ENCODE results near the gene ADAMTS2. TPM values are rescaled to one million over a fixed set of nuclear protein-coding genes. Genes with fewer than 3 reads are reported as not detected.

Gene ADAMTS2
- total RNA-seq, 4 donors from 2014 or later, result 6.0 to 20.9 (median 13.5) TPM

DNA sequence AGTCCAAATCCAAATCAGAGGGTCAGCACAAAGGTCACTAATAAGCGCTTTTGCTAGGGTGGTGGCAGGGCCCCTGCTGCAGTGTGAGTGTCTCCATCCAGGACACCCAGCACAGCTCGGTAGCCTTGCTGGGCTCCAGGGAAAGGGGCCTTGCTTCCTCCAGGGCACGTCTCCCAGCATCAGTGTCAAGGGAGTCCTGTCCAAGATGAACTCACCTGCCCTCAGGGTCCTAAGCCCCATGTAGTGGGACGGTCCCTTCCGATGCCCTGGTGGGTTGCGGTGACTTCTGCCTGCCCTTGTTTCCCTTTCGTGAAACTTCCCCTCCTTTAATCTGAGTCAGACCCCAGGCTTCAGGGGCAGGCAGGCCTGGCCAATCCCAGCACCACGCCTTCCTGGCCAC is 183.4 kb downstream of the ADAMTS2 start:
- H3K27ac ChIP-seq, result no peak overlapping the region
- intact Hi-C loops (cut with DNase I; ENCODE audit: low total_unique reads), result loop anchor here (10.0 kb wide), 1 partner anchor 183 kb away; the partner anchor contains the start of gene ADAMTS2
- H3K36me3 ChIP-seq, result no peaks in the 10 kb centered on the region
- no peak for DNase-seq
- H3K9me3 ChIP-seq, result no peaks in the 10 kb centered on the region
- 90 to 100% methylated on average over 3 to 8 of the region's 8 CpGs for WGBS, 2 donors (ENCODE audit: low coverage in 1 of 2)
- in situ Hi-C loops (cut with MboI; ENCODE audit: low pct_ligation_motif_present in 1 of 4, low pct_unique_long_range_greater_than_20kb in 1 of 4, low sequenced_read_pairs in 3 of 4), result loop anchor here in 2 of 4 donors (10.0 to 25.0 kb wide), 2 partner anchors 175 to 333 kb away; partner anchors contain the start of gene ADAMTS2 (in 1 of the 2)
- no peak for TF ChIP-seq CTCF (IDR thresholded peaks at IDR 0.05)
- no peak for TF ChIP-seq EP300 (IDR thresholded peaks at IDR 0.05; ENCODE audit: low read depth)
- no peak for TF ChIP-seq POLR2A (IDR thresholded peaks at IDR 0.05)
- no peak for TF ChIP-seq POLR2AphosphoS5 (IDR thresholded peaks at IDR 0.05)
- no peaks in the 10 kb centered on the region for H3K27me3 ChIP-seq
- peaks cover 0 to 4% (median 0%) of the 10 kb centered on the region in 4 donors for H3K4me1 ChIP-seq
- H3K4me3 ChIP-seq, result no peak overlapping the region

DNA sequence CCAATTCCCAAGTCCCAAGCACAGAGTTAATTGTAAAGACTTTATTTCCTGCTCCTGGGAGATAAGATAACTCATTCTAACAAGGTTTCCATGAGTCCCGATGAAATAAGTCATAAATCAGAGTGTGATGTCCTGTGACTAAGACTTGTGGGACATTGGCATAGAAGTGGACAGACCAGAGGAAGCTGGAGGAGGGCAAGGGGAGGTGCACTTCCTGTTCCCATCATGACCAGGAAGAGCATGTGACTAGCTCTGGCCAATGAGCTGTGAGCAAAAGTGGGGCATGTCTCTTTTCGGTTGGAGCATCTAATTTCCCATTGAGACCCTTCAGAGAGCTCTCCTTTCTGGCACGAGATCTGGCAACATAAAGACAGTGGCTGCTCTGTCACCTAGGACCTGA is 184.7 kb downstream of the ADAMTS2 start:
- Histone ChIP-seq H3K36me3 (no peaks in the 10 kb centered on the region), H3K4me3 (no peak overlapping the region), H3K27ac (no peak overlapping the region), H3K27me3 (no peaks in the 10 kb centered on the region), H3K9me3 (no peaks in the 10 kb centered on the region), H3K4me1 (no peaks in the 10 kb centered on the region)
- no peak for DNase-seq
- in situ Hi-C loops (cut with MboI; ENCODE audit: low pct_ligation_motif_present in 1 of 4, low pct_unique_long_range_greater_than_20kb in 1 of 4, low sequenced_read_pairs in 3 of 4), result loop anchor here in 2 of 4 donors (10.0 to 25.0 kb wide), 2 partner anchors 177 to 334 kb away; partner anchors contain the start of gene ADAMTS2 (in 1 of the 2)
- 92% methylated on average over 3 of the region's 3 CpGs; no CpG with 5 or more reads in 1 of the 2 donors for WGBS, 2 donors (ENCODE audit: low coverage in 1 of 2)
- intact Hi-C loops (cut with DNase I; ENCODE audit: low total_unique reads), result loop anchor here (10.0 kb wide), 1 partner anchor 184 kb away; the partner anchor contains the start of gene ADAMTS2
- TF ChIP-seq CTCF (IDR thresholded peaks at IDR 0.05), result no peak
- TF ChIP-seq POLR2AphosphoS5 (IDR thresholded peaks at IDR 0.05), result no peak
- no peak for TF ChIP-seq POLR2A (IDR thresholded peaks at IDR 0.05)
- no peak for TF ChIP-seq EP300 (IDR thresholded peaks at IDR 0.05; ENCODE audit: low read depth)

- intact Hi-C loops (cut with DNase I; ENCODE audit: low total_unique reads), result no loop called here
- TF ChIP-seq EP300 (IDR thresholded peaks at IDR 0.05; ENCODE audit: low read depth) (no peak), POLR2AphosphoS5 (IDR thresholded peaks at IDR 0.05) (no peak), POLR2A (IDR thresholded peaks at IDR 0.05) (no peak), CTCF (IDR thresholded peaks at IDR 0.05) (no peak)
- in situ Hi-C loops (cut with MboI; ENCODE audit: low pct_ligation_motif_present in 1 of 4, low pct_unique_long_range_greater_than_20kb in 1 of 4, low sequenced_read_pairs in 3 of 4), result loop anchor here in 1 of 4 donors (25.0 kb wide), 1 partner anchor 179 kb away; the partner anchor contains the start of gene ADAMTS2
- Histone ChIP-seq H3K36me3 (no peaks in the 10 kb centered on the region), H3K9me3 (no peaks in the 10 kb centered on the region), H3K4me3 (no peak overlapping the region), H3K4me1 (no peaks in the 10 kb centered on the region), H3K27ac (no peak overlapping the region), H3K27me3 (no peaks in the 10 kb centered on the region)
- no peak for DNase-seq
- WGBS, 2 donors (ENCODE audit: low coverage in 1 of 2), result 90% methylated on average over 14 of the region's 14 CpGs; no CpG with 5 or more reads in 1 of the 2 donors
These were observed 186.7 kb downstream of the ADAMTS2 start for GRCh38 chr5:179158556-179158955.

DNA sequence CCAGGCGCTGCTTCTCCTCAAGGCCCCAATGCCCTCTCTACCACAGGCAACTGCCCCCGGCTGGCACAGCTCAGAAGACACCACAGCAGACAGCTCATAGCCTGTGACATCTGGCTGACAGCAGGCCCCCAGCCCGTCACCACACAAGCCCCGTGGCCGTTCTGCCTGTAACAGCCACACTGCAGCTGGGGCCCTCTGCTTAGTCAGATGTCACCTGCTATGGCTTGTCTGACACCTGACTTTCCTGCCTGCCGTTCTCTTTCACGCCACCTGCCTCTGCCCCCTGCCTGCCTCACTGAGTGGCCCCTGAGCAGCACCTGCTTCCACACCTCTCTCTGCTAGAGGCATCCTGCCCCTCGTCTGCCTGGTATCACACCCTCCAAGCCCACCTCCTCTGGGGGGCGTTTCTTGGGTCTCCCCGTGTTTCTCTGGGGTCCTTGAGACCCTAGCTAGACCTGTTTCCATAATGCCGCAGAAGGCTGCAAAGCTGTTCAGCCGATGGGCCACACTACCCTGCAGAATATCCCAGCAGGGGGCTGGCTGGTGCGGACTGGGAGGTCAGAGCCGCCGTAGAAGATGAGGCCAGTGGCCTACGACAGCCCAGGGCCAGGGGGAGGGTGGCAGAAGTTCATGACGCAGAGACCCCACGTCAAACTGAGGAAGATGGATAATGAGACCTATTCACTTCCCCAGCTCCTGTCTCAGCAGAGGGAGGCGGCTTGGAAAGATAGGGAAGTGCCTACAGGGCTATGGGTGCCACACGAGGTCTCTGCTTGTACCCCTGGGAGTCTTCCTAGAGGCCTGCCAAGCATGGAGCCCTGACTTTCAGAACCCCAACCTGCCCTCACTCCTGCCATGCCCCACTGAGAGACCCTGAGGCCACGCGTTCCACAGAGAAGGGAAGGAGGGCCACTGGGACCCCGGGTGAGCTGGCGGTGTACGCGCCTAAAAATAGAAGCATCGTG is 190.0 kb downstream of the ADAMTS2 start:
- Histone ChIP-seq H3K36me3 (no peaks in the 10 kb centered on the region), H3K4me1 (no peaks in the 10 kb centered on the region), H3K9me3 (no peaks in the 10 kb centered on the region), H3K4me3 (no peak overlapping the region), H3K27me3 (no peaks in the 10 kb centered on the region), H3K27ac (no peak overlapping the region)
- DNase-seq, result no peak
- intact Hi-C loops (cut with DNase I; ENCODE audit: low total_unique reads) (no loop called here), in situ Hi-C loops (cut with MboI; ENCODE audit: low pct_ligation_motif_present in 1 of 4, low pct_unique_long_range_greater_than_20kb in 1 of 4, low sequenced_read_pairs in 3 of 4) (loop anchor here in 1 of 4 donors (25.0 kb wide), 1 partner anchor 182 kb away; the partner anchor contains the start of gene ADAMTS2)
- TF ChIP-seq CTCF (IDR thresholded peaks at IDR 0.05), result no peak
- no peak for TF ChIP-seq POLR2A (IDR thresholded peaks at IDR 0.05)
- no peak for TF ChIP-seq POLR2AphosphoS5 (IDR thresholded peaks at IDR 0.05)
- no peak for TF ChIP-seq EP300 (IDR thresholded peaks at IDR 0.05; ENCODE audit: low read depth)
- 50 to 75% methylated on average over 2 to 27 of the region's 27 CpGs for WGBS, 2 donors (ENCODE audit: low coverage in 1 of 2)

Measured in transverse colon (tissue), 4 donors.